Endodermal cell (in vitro differentiated cells): ENCODE data around the gene AVPI1. TPM values are rescaled to one million over a fixed set of nuclear protein-coding genes. Genes with fewer than 3 reads are reported as not detected.

Experiments
- DNase-seq: peaks from one replicate; pipeline ENCODE4 v3.0.0-alpha.2; 2017
- H3K27ac ChIP-seq: 2 replicates; pipeline ENCODE4 v1.5.1; 2013; ENCODE audit warnings: mild to moderate bottlenecking, low read depth, low read length, moderate library complexity
- H3K27me3 ChIP-seq: 2 replicates; pipeline ENCODE4 v1.6.1; 2013; ENCODE audit warnings: mild to moderate bottlenecking, low read length, moderate library complexity; ENCODE audit not compliant: insufficient read depth, control insufficient read depth, poor library complexity, severe bottlenecking
- H3K36me3 ChIP-seq: 2 replicates; pipeline ENCODE4 v1.7.0; 2013; ENCODE audit warnings: mild to moderate bottlenecking, low read length, moderate library complexity; ENCODE audit not compliant: control insufficient read depth, insufficient read depth
- H3K4me1 ChIP-seq: one replicate; pipeline ENCODE4 v1.7.0; 2013; ENCODE audit warnings: low read length; ENCODE audit not compliant: control insufficient read depth, insufficient read depth
- H3K4me3 ChIP-seq: 2 replicates; pipeline ENCODE4 v1.5.1; 2013; ENCODE audit warnings: mild to moderate bottlenecking, low read length, moderate library complexity
- H3K9ac ChIP-seq: 2 replicates; pipeline ENCODE4 v1.6.1; 2013; ENCODE audit warnings: mild to moderate bottlenecking, low read length, moderate library complexity; ENCODE audit not compliant: poor library complexity, severe bottlenecking; ENCODE audit errors: extremely low read depth
- H3K9me3 ChIP-seq: 2 replicates; pipeline ENCODE4 v1.6.1; 2013; ENCODE audit warnings: mild to moderate bottlenecking, low read length, moderate library complexity; ENCODE audit not compliant: control insufficient read depth
- H3K27ac Mint-ChIP-seq: 2 replicates; pipeline ENCODE4 v1.8.0; 2020; ENCODE audit warnings: mixed read lengths
- H3K27me3 Mint-ChIP-seq: 2 replicates; pipeline ENCODE4 v1.8.0; 2021; ENCODE audit warnings: mild to moderate bottlenecking, mixed read lengths; ENCODE audit not compliant: insufficient read depth
- H3K36me3 Mint-ChIP-seq: 2 replicates; pipeline ENCODE4 v1.8.0; 2020; ENCODE audit warnings: low read depth, mixed read lengths
- H3K4me1 Mint-ChIP-seq: 2 replicates; pipeline ENCODE4 v1.8.0; 2020; ENCODE audit warnings: mixed read lengths
- H3K4me3 Mint-ChIP-seq: 2 replicates; pipeline ENCODE4 v1.8.0; 2020; ENCODE audit warnings: mild to moderate bottlenecking, moderate library complexity, mixed read lengths
- H3K9me3 Mint-ChIP-seq: 2 replicates; pipeline ENCODE4 v1.8.0; 2020; ENCODE audit warnings: mild to moderate bottlenecking, mixed read lengths
- WGBS, 2 experiments: methylation state at CpG; one replicate each; pipeline versions ENCODE4 v1.1.5 to v1.1.7; 2013; ENCODE audit warnings: missing lambda C conversion rate in 2 of 2, mixed read lengths in 1 of 2; ENCODE audit not compliant: insufficient coverage in 1 of 2, insufficient read length in 1 of 2; 5-methylcytosine and 5-hydroxymethylcytosine counted together
- total RNA-seq, 2 donors: library from RNA; stranded (reverse); fragmentation: NEBNext Ultra II Directional in 1 of 2; extraction: Animal tissue kit (Norgen Biotek cat#: 25700) in 1 of 2; gene quantifications; 2 replicates in 1 of 2; 3 replicates in 1 of 2; pipeline ENCODE4 v1.2.1, GENCODE V29; 2021
- TF ChIP-seq, protein P1 (sequence below): fragments of 200-600 bp; sonication (generic); conservative IDR thresholded peaks from 2 replicates; pipeline ENCODE4 v1.5.0; 2021; ENCODE audit warnings: antibody characterized with exemption, mild to moderate bottlenecking

Gene AVPI1
- total RNA-seq, 2 donors from 2014 or later: 3.9 to 4.3 TPM

DNA sequence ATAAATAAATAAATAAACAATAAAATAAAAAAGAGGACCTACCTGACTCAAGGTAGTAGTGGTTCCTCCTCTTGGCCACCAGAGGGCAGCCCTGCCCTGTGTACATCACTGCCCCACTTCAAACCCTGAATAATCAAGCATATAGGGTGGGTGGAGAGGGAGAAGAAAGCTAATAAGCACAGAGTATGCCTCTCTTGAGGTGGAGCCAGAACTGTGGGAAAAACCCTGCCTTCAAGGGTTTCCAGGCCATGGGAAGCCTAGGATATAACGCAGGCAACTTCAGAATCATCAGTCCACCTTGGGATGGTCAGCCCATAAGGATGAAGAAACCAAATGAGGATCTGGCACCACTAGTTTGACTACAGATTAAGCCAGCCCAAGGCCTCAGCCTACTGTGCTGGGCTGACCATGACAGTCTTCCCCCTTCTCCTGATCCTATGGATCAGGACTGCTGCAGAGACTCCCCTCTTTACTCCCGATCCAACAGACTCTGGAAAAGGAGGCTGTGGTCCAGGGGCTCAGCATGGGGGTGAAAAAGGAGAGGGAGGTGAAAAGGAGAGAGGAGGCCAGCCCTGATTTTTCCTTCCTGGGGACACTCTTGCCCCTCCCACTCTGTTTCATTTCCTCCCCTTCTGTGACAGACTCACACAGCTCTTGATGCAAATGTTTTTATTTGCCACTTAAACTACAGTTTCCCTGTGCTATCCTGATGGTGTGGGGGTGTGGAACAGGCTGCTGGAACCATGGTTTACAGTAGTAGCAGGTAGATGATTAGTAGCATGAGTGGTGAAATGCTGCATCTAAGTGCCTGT, 10.1 kb downstream of the AVPI1 start:
- DNase-seq: peak; percentile 72
- Histone ChIP-seq H3K9me3 (no peaks in the 10 kb centered on the region), H3K4me3 (no peak overlapping the region), H3K4me1 (peaks cover 2% of the 10 kb centered on the region), H3K27ac (no peak overlapping the region), H3K36me3 (peaks cover 42% of the 10 kb centered on the region), H3K9ac (no peak overlapping the region), H3K27me3 (no peaks in the 10 kb centered on the region)
- 87 to 93% methylated on average over 1 to 2 of the region's 2 CpGs for WGBS, 2 experiments
- Mint-ChIP-seq H3K27ac (no peak overlapping the region), H3K4me1 (peaks cover under 1% of the 10 kb centered on the region), H3K27me3 (no peaks in the 10 kb centered on the region), H3K4me3 (no peak overlapping the region), H3K9me3 (no peaks in the 10 kb centered on the region), H3K36me3 (peaks cover 36% of the 10 kb centered on the region)
- TF ChIP-seq, protein P1, sequence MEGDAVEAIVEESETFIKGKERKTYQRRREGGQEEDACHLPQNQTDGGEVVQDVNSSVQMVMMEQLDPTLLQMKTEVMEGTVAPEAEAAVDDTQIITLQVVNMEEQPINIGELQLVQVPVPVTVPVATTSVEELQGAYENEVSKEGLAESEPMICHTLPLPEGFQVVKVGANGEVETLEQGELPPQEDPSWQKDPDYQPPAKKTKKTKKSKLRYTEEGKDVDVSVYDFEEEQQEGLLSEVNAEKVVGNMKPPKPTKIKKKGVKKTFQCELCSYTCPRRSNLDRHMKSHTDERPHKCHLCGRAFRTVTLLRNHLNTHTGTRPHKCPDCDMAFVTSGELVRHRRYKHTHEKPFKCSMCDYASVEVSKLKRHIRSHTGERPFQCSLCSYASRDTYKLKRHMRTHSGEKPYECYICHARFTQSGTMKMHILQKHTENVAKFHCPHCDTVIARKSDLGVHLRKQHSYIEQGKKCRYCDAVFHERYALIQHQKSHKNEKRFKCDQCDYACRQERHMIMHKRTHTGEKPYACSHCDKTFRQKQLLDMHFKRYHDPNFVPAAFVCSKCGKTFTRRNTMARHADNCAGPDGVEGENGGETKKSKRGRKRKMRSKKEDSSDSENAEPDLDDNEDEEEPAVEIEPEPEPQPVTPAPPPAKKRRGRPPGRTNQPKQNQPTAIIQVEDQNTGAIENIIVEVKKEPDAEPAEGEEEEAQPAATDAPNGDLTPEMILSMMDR: peak; percentile 97

DNA sequence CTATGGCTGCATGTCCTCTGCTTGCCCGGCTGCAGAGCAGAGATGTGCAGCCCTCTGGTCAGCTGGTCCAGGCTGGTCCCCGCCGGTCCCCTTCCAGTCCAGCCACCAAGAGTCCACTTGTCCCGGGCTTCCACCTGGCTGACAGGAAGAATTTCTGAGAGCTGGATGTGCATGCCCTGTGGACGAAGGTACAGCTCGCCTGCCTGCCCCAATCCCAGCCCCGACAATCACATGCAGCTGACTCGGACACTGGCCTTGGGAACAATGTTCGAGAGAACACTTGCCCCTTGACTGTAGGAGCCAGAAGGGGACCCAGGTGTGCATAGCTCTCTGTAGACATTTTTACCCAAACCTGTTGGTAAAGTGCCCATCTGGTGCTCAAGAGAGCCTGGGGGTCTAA, 11.8 kb downstream of the AVPI1 start:
- Mint-ChIP-seq H3K4me1 (no peaks in the 10 kb centered on the region), H3K36me3 (peaks cover 46% of the 10 kb centered on the region), H3K27ac (no peak overlapping the region), H3K9me3 (no peaks in the 10 kb centered on the region), H3K27me3 (no peaks in the 10 kb centered on the region), H3K4me3 (no peak overlapping the region)
- H3K4me1 ChIP-seq: no peaks in the 10 kb centered on the region
- DNase-seq: no peak
- H3K9me3 ChIP-seq: no peaks in the 10 kb centered on the region
- peaks cover 49% of the 10 kb centered on the region for H3K36me3 ChIP-seq
- WGBS, 2 experiments: 92 to 98% methylated on average over 8 to 9 of the region's 9 CpGs
- H3K27me3 ChIP-seq: no peaks in the 10 kb centered on the region
- H3K9ac ChIP-seq: no peak overlapping the region
- TF ChIP-seq, protein P1: no peak
- H3K27ac ChIP-seq: no peak overlapping the region
- H3K4me3 ChIP-seq: no peak overlapping the region

DNA sequence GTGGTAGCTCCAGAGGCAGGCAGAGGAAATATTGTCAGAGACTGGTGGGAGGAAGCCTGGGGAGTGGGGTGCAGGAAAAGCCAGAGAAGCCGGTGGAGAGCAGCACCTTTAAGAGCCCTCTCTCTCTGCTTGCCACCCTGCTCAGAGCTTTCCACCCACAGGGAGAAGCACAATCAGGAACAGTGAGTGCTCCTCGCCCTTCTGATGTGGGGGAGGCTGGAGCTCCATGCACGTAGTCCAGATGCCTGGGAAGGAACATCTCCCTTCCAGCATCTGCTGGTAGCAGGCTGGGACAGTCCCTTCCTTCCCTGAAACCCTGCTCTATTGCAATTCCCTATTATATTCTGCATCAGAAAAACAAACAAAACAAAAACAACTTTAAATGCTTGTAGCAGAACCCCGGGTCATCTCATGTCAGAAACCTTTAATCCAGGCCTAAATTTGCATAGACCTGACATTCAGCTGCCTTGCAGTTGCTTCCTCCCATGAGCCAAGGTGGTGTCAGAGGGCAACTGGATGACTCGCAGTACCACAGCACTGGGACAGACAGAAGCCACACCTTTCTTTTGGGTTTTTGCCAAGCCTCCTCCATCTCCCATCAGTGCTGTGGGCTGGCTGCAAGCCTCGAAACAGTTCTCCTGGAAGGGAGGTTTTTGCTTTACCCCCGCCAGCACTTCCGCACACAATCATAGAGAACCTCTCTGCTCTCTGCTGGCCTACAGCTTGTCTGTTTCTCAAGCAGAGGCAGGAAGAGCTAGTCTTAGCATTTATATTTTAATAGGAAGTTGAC, 13.1 kb downstream of the AVPI1 start:
- Mint-ChIP-seq H3K9me3 (no peaks in the 10 kb centered on the region), H3K27me3 (no peaks in the 10 kb centered on the region), H3K36me3 (peaks cover 53% of the 10 kb centered on the region), H3K4me1 (no peaks in the 10 kb centered on the region), H3K27ac (peak overlapping the region; percentile 22), H3K4me3 (no peak overlapping the region)
- Histone ChIP-seq H3K36me3 (peaks cover 55% of the 10 kb centered on the region), H3K27ac (no peak overlapping the region), H3K9me3 (no peaks in the 10 kb centered on the region), H3K9ac (no peak overlapping the region), H3K4me1 (no peaks in the 10 kb centered on the region), H3K27me3 (no peaks in the 10 kb centered on the region), H3K4me3 (no peak overlapping the region)
- 75 to 95% methylated on average over 5 to 8 of the region's 8 CpGs for WGBS, 2 experiments
- TF ChIP-seq, protein P1: no peak
- DNase-seq: no peak
